Measurements from ENCODE around the gene EFCAB8. TPM values are rescaled to one million over a fixed set of nuclear protein-coding genes. Genes with fewer than 3 reads are reported as not detected.

Gene EFCAB8
- total RNA-seq, 1 donor from 2014 or later = not detected

DNA sequence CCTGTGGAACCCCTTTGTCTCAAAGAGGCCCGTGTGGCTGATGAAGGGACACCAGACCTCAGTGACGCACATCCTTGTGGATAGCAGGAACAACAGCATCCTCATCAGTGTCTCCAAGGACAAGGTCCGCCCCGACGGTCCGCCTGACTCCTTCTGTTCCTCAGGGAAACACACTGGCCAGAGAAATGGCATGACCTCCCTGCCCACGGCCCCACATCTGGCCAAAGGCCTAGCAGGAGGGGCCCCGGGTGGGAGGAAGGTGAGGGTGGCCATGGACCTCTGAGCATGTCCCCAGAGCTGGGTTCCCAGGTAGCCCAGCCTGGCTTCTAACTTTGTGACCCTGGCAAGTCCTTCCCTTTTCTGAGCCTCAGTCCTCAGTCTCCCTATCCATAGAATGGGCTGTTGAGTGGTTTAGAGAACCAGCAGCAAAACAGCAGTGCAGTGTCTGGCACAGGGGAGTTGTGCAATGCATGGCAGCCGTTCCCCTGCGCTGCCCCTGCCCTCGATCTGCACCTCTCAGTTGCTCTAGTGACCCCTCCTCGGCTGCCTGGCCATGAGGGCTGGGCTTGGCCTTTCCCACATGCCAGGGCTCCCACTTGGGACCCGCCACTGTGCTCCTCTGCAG lies 48.3 kb downstream of the EFCAB8 start:
- FAIRE-seq = no peak
- DNase-seq (ENCODE audit: low spot score in 2 of 2) = no peak

DNA sequence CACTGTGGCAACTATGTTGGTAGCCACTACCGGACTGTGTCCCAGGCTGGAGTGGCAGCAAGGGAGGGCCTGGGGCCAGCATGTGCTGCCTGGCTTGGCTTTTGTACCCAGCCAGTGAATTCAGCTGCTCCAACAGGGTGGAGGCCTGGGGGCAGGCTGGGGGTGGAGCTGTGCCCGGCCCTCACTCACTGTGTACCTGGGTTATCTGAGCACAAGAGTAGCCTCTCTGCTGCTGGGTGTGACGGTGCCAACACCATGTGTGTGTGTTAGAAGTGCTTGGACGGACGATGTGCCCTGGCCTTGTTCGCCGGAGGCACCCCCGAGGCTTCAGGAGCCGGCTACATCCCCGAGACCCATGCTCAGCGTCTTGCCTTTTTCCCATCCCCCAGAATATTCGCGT lies 49.2 kb downstream of the EFCAB8 start:
- FAIRE-seq (no peak), DNase-seq (ENCODE audit: low spot score in 2 of 2) (no peak)

DNA sequence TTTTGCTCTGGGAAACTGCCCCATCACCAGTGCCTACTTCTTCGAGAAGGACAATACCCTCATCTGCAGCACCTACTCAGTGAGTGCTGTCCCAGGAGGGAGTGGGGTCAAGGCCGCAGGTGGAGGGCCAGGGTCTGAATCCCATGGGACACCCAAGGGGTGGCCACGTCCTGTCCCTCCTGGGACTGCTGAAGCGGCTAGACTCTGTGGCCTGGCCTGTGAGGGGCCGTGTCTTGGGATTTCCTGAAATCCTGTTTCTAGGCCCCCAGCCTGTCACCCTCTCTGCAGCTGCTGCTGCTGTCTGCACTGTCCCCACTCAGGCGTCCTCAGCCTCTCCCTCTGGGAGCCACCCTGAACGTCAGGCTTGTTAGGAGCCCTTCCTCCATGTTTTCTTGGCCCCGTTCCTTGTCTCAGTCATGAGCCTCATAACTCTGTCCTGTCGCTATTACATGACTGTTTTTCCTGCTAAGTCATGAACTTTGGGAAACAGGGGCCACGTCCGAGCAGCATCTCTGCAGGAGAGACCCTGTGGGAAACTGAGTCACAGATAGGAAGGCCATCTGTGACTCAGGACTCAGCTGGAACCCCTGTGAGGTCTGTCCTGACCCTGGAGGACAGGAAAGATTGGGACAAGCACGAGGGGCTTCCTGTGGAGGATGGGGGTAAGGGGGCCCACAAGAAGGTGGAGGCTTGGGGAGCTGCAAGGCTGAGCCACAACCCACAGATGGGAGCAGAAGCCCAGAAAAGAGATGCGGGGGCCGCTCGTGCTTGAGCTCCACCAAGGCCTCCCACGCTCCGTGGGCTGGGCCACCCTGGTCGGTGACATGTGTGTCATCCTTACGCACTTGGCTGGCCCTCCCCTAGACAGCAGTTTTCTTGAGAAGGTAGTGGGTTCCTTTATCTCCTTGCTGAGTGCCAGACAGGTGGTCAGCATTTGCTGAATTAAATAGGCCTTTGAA lies 49.9 kb downstream of the EFCAB8 start:
- FAIRE-seq (no peak), DNase-seq (ENCODE audit: low spot score in 2 of 2) (no peak)

DNA sequence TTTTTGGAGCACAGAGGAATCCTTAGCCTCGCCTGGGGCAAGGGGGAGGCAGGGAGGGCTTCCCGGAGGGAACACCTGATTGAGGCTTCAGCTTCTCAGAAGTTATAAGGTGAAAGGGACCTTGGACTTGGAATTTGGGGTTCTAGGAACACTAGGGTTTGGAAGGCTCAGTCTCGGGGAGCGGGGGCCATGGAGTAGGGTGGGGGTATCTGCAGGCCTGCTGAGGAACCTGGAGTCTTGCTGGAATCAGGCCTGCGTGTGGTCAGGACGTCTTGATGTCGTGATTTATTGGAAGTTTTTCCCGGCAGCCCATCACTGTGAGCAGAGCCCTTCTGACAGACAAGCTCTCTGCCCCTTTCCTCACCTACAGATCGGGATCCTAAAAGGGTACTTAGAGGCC lies 50.7 kb downstream of the EFCAB8 start:
- DNase-seq (ENCODE audit: low spot score in 2 of 2) = no peak
- no peak for FAIRE-seq

DNA sequence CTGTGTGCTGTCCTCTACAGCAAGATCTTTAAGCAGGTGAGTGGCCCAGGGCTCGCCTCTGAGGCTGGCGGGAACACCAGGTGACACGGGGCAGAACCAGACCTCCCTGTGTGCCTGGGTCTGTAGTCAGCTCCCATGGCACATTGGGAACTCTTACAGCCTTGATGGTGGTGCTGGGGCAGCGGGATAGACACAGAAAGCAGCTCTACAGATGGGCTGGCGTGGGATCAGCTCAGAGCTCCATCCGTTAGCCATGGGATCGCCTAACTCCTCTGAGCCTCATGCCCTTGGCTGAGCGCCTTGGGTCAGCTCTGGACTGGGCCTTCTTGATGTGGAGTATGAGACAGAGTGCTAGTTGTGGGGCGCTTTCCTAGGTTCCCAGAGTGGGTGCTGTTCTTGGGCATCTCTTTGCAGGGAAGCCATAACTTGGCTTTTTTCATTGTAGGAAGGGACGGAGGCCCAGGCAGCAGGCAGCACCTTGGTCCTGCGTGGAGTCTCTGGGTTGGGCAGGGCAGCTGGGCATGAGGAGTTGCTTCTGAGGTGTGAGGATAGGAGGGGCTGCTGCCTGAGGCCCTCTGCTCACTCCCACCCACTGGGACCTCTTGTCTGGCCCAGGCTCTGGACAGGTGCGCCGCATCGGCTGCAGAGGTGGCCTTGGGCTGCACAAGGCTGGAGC lies 51.3 kb downstream of the EFCAB8 start:
- DNase-seq (ENCODE audit: low spot score in 2 of 2) = no peak
- no peak for FAIRE-seq

DNA sequence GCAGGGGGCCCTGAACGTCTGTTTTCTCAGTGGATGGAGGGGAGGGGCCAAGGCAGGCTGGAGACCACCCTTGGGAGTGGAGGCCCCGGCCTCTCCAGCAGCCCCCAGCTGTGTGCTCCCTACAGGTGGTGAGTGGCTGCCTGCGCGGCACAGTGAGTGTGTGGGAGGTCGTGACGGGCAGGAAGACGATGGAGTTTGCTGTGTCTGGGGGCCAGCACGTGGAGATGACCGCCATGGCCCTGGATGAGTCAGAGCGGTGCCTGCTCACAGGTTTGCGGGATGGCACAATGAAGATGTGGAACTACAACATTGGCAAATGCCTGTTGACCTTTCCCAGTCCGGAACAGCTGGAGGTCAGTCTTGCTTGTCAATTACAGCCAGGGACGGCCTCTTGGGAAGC lies 52.6 kb downstream of the EFCAB8 start:
- no peak for FAIRE-seq

DNA sequence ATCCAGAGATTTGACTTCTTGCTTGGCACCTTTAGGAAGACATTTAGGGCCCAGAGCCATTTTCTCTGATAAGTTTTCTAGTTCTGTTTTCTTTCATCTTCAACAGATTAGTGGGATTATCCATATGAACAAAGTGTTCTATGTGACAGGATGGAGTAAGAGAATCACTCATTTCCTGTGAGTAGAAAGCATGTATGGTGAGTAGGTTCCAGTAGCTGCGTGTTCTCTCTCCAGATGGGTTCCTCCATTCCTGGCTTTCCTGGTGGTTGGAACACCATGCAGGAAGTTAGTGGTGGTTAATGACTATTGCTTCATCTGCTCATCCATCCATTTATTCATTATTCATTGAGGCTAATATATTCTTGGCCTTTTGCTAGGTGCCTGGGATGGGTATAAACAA lies 54.0 kb downstream of the EFCAB8 start:
- FAIRE-seq (no peak), DNase-seq (ENCODE audit: low spot score in 2 of 2) (no peak)

More for the DNA sequence above, 52.6 kb downstream of the EFCAB8 start:
- DNase-seq (ENCODE audit: low spot score in 2 of 2) = no peak

DNA sequence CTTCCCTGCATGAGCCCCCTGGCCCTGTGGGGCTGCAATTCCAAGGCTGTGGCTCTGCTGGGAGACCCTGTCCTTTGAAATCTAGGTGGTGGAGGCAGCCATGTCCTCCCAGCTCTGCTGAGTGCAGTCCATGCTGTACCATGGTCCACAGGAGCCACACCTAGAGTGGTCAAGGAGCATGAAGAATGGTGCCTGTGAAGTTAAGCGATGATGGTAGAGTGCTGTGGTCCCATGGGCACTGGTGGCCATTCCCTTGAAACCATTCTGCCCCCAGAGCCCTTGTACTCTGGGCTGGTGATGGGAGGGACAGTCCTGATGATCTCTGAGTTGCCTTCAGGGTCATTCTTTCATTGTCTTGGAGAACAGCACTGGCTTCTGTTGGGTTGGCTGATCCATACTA lies 55.3 kb downstream of the EFCAB8 start:
- no peak for FAIRE-seq
- no peak for DNase-seq (ENCODE audit: low spot score in 2 of 2)

DNA sequence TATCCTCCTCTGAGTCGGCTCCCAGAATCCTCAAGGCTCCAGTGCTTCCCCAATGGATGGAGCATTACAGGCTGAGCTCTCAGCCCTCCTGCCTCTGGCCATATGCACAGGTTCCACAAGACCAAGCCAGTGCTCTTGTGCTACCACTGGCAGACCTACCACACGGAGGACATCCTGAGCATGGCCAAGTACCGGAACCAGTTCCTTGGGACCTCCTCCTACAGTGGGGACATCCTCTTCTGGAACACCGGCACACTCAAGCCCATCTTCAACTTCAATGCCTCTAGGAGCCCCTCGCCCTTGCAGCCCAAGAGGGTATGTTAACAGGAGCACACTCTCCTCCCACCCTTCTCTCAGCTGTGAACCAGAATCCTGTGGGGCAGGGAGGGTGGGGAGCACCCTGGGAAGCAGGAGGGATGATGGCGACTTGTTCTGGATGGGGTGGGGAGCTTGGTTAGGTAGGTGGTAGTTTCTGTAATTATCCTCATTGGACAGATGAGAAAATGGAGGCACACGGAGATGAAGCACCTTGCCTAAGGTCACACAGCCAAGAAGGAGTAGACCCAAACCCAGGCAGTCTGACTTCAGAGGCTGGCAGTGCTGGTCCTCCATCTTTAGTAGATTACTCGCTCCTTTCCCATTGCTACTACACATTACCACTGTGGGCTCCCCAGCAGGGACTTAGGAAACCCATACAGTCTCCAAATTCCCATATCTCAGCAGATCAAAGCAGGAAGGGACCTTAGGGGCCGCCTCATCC lies 58.6 kb downstream of the EFCAB8 start:
- FAIRE-seq (no peak), DNase-seq (ENCODE audit: low spot score in 2 of 2) (no peak)

DNA sequence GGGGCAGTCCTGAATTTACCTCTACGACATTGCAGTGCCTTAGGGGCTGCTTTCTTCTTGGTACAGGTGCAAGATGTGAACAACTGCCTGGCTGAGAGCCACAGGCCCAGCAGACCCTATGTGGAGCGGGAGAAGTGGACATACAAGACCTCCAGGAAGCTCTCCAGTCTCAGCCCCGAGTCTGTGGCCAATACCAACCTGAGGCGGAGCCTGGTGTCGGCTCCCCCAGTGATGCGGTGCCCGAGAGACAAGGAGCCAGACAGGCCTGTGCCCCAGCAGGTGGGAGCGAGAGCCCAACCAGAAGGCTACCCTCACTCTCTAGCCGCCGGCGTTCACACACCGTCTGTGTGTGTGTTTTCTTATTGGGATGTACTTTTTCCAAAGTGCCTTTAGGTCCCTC lies 59.6 kb downstream of the EFCAB8 start:
- DNase-seq (ENCODE audit: low spot score in 2 of 2) (no peak), FAIRE-seq (no peak)

DNA sequence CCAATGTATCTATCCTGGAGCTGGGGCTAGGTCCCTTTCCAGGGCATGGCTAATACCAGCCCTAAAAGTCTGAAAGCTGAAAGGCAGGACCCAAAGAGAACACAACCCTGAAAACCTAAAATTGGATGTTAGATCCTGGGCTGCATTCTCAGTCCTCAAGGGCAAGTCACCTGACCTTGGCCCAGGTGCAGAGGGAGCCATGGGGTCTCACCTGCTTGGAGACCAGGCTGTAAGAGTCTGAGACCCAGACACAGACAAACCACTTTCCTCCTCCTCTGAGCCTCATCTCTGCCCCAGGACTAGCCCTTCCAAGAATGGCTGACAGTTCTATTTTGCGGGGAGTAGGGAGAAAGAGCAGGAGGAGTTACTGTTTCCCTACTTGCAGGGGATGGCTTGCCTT lies 60.0 kb downstream of the EFCAB8 start:
- FAIRE-seq (no peak), DNase-seq (ENCODE audit: low spot score in 2 of 2) (no peak)

DNA sequence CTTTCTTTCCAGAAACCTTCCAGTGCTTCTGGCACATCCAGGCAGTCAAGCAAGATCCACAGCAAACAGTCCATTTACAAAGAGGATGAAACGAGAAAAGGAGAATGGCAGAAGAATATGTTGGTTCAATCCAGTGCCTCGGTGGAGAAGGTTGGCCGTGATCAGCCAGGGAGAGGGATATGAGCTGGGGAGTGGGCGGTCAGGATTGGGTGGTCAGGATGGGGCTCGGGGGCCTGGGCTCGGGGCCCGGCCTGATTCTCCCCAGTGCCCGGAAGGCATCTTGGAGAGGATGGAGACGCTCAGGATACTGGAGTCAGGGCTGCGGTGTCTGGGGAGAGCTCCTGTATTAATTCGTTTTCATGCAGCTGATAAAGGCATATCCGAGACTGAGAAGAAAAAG lies 61.3 kb downstream of the EFCAB8 start:
- no peak for FAIRE-seq
- DNase-seq (ENCODE audit: low spot score in 2 of 2) = no peak

DNA sequence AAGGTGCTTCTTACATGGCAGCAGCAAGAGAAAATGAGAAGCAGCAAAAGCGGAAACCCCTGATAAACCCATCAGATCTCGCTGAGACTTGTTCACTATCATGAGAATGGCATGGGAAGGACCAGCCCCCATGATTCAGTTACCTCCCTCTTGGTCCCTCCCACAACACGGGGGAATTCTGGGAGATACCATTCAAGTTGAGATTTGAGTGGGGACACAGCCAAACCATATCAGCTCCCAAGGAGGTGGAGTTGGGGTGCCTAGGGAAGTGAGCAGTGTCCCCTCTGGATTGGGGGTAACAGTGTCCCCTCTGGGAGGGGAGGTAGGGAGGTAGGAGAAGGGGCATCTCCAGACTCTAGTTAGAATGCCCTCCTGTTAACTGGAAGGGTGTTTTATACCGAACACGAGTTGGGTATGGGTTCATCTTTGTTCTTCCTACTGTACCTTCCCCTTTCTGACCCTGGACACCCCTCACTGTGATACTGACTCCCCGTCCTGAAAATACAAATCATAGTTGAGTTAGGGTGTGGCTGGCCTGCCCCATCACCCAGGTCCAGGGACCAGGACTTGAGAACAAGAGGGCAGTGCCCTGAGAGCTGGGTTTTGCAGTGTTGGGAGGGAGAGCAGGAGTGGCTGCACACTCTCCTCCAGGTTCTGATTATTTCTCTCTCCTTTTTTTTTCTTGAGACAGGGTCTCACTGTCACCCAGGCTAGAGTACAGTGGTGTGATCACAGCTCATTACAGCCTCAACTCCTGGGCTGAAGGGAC lies 62.0 kb downstream of the EFCAB8 start:
- DNase-seq (ENCODE audit: low spot score in 2 of 2) (no peak), FAIRE-seq (no peak)

DNA sequence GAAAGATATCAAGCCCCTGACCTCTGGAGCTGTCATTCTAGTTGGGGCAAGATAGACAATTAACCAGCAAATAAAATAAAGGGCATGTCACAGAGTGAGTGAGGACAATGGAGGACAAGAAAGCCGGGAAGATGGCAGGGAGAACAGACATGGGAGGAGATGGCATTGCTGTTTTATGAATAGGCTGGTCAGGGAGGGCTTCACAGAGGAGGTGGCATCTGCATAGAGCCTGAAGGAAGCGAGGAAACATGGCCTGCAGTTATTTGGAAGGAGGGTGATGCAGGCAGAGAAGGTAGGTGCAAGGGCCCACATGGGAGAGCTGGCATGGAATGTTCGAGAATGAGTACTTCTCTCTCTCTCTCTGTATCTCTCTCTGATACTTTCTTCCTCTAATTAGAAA lies 63.7 kb downstream of the EFCAB8 start:
- FAIRE-seq (no peak), DNase-seq (ENCODE audit: low spot score in 2 of 2) (no peak)

DNA sequence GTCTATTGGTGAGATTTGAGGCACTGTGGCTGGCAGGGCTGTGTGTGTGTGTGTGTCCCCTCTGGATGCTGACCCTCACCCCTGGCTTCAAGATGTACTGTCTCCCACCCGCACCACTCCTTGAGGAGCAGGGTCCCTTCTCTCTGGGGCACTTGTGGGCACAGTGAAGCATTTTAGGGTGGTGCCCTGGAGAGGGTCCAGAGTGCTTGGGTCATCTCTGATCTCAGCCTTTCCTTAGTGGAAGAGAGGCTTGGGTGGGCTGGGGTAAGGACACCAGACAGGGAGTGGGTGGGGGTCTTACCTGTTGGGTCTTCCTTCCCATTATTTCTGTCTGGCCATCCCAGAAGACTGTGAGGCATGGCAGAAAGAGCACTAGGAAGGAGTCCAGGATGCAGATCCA lies 66.1 kb downstream of the EFCAB8 start:
- DNase-seq (ENCODE audit: low spot score in 2 of 2) (no peak), FAIRE-seq (no peak)

DNA sequence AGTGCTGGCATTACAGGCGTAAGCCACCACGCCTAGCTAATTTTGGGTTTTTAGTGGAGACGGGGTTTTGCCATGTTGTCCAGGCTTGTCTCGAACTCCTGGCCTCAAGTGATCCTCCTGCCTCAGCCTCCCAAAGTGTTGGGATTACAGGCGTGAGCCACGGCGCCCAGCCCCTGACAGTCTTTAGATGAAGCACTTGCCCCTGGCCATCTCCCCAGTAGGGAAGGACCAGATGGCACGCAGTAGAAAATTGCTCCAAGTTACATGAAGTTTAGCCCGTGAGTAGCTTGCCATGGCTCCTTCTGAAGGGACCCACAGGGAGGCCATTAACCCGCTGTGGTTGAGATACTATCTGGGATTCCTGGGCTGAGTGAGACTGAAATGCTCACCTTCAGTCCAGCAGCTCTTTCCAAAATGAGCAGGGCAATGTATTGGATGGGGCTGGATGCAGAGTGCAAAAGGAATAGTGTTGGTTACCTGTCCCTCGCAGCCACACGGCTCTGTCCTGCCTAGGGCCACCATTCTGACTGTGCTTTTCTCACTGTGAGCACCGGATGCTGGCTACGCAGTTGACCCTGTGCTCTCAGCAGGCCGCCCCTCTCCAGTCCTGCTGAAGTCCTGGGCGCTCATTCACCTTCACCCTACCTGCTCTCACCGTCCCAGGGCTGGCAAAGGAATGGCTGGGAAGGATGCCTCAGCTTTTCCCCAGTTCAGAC lies 66.9 kb downstream of the EFCAB8 start:
- FAIRE-seq (no peak), DNase-seq (ENCODE audit: low spot score in 2 of 2) (no peak)

DNA sequence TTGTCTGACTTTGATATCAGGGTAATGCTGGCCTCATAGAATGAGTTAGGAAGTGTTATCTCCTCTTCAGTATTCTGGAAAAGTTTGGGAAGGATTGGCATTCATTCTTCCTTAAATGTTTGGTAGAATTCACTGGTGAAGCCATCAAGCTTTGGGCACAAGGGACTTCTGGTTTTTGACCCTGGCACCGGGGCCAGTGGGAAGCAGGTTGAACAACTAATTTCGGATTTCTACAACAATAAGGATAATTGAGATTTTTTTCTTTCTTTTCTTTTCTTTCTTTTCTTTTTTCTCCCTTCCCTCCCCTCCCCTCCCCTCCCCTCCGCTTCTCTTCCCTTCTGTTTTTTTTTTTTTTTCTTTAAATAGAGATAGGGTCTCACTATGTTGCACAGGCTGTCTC lies 70.4 kb downstream of the EFCAB8 start:
- DNase-seq (ENCODE audit: low spot score in 2 of 2) = no peak
- no peak for FAIRE-seq

DNA sequence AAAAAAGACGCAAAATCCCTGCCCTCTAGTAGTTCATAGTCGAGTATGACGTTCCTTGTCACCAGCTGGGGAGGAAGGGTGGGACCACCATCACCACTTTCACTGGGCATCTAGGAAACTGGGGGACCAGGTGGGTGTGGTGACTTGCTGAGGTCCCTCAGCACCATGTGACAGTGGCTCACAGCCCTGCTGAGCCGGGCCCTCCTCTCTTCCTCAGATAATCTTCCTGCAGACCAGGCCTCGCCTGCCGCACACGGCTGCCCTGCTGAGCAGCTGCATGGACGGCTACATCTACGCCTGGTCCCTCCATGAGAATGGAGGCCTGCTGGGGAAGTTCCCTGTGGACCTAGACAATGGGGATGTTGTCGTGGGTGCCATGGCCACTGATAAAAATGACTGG lies 71.5 kb downstream of the EFCAB8 start:
- FAIRE-seq = no peak
- no peak for DNase-seq (ENCODE audit: low spot score in 2 of 2)

DNA sequence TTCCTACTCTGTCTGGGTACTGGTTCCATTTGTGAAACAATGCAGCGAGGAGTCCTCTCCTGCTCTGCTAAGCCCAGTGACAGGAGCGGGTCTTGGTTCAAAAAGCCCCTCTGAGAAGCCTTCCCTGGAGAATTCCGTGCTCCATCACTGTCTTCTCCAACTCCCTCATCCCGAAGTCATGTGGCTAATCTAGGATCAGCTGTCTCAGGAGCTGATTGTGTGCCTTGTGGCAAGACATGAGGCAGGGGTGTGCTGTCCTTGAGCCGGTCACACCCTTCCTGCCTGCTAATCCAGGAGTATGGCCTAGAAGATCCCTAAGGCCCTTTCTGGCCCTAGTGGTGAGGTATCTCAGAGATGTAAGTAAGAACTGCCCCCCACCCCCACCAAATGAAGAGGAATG lies 72.0 kb downstream of the EFCAB8 start:
- no peak for FAIRE-seq

More for the DNA sequence above, 72.0 kb downstream of the EFCAB8 start:
- DNase-seq (ENCODE audit: low spot score in 2 of 2) = no peak
